H1 (cell line): ENCODE results near the gene ATP5ME. TPM values are rescaled to one million over a fixed set of nuclear protein-coding genes. Genes with fewer than 3 reads are reported as not detected.

Source experiments
- CTCF ChIP-seq, 3 experiments: IDR thresholded peaks; 1 replicate in 2 of 3; 2 replicates in 1 of 3; pipeline versions ENCODE4 v1.5.1 to v1.6.1; 2011; ENCODE audit warnings: low read length in 3 of 3, mild to moderate bottlenecking in 3 of 3, inconsistent platforms in 2 of 3, low read depth in 1 of 3, moderate library complexity in 1 of 3; ENCODE audit not compliant: insufficient read depth in 1 of 3; ENCODE audit errors: control extremely low read depth in 1 of 3
- GABPA ChIP-seq: IDR thresholded peaks from 2 replicates; pipeline ENCODE4 v1.6.1; 2011; ENCODE audit warnings: mild to moderate bottlenecking, low read length, moderate library complexity, borderline replicate concordance; ENCODE audit not compliant: insufficient read depth
- NANOG ChIP-seq: IDR thresholded peaks from 2 replicates; pipeline ENCODE4 v1.6.1; 2011; ENCODE audit warnings: low read length, low read depth, mild to moderate bottlenecking, inconsistent platforms; ENCODE audit not compliant: insufficient read depth, poor library complexity, severe bottlenecking
- PHF8 ChIP-seq: fragments of 200-600 bp; sonication (generic); conservative IDR thresholded peaks from 2 replicates; pipeline ENCODE4 v1.7.1; 2012; ENCODE audit warnings: low read depth, mild to moderate bottlenecking, inconsistent platforms, low read length, moderate library complexity
- POLR2A ChIP-seq, 2 experiments: IDR thresholded peaks; 1 replicate in 1 of 2; 2 replicates in 1 of 2; pipeline ENCODE4 v1.6.1; 2011; ENCODE audit warnings: low read depth in 2 of 2, low read length in 2 of 2, mild to moderate bottlenecking in 2 of 2; ENCODE audit errors: control extremely low read depth in 1 of 2
- RAD21 ChIP-seq, 2 experiments: IDR thresholded peaks in 1 of 2; conservative IDR thresholded peaks in 1 of 2; 2 replicates each; pipeline ENCODE4 v1.6.1; 2011; ENCODE audit warnings: low read depth in 2 of 2, low read length in 2 of 2, improper control_type of control experiment in 1 of 2, inconsistent platforms in 1 of 2, mild to moderate bottlenecking in 1 of 2, moderate library complexity in 1 of 2
- RBBP5 ChIP-seq: IDR thresholded peaks from 2 replicates; pipeline ENCODE4 v1.7.1; 2012; ENCODE audit warnings: low read depth, mild to moderate bottlenecking, inconsistent platforms, low read length, moderate library complexity, borderline replicate concordance
- SIN3A ChIP-seq, 2 experiments: IDR thresholded peaks in 1 of 2; conservative IDR thresholded peaks in 1 of 2; 2 replicates each; pipeline ENCODE4 v1.6.1; 2011 to 2012; ENCODE audit warnings: low read length in 2 of 2, improper control_type of control experiment in 1 of 2, low read depth in 1 of 2, mild to moderate bottlenecking in 1 of 2
- USF2 ChIP-seq: IDR thresholded peaks from 2 replicates; pipeline ENCODE4 v1.6.1; 2011; ENCODE audit warnings: low read length, improper control_type of control experiment
- polyA plus RNA-seq, 7 experiments: library from polyadenylated mRNA; depleted of rRNA in 3 of 7; stranded (reverse) in 5 of 7; unstranded in 2 of 7; fragments of >200 nt in 5 of 7; fragments of 200-250 nt in 2 of 7; gene quantifications; 1 replicate in 5 of 7; 2 replicates in 1 of 7; 4 replicates in 1 of 7; pipeline versions ENCODE4 v1.2.1 to v1.2.3, GENCODE V29; 2011 to 2013; ENCODE audit warnings: missing spikeins in 2 of 7, mixed read lengths in 2 of 7
- total RNA-seq: library from RNA; stranded (reverse); fragmentation: NEBNext Ultra II Directional; extraction: Animal tissue kit (Norgen Biotek cat#: 25700); gene quantifications from 2 replicates; pipeline ENCODE4 v1.2.1, GENCODE V29; 2021

Gene ATP5ME
- total and polyA plus RNA-seq, 2 of the 8 experiments (the other 6 are each of a cell fraction or from before 2014, with no cell fraction given), result 375 to 450 TPM

GRCh38 chr4:688854-689681 is 15.0 kb upstream of the ATP5ME start, which contains the start of gene SLC49A3 (continued):
- TF ChIP-seq SIN3A (conservative IDR thresholded peaks at IDR 0.05 in 1 of 2, IDR thresholded peaks at IDR 0.05 in 1 of 2; ENCODE audit: low read depth in 1 of 2, low read length in 2 of 2) (0 out of 4 replicates have a peak, but pooled peaks of 1 of the 2 experiments have one; percentile 13), PHF8 (peak; percentile 53; the same call in 1 of the 2 replicates), CTCF (IDR thresholded peaks at IDR 0.05; ENCODE audit: control extremely low read depth in 1 of 3, insufficient read depth in 1 of 3, low read depth in 1 of 3, low read length in 3 of 3) (peak in 2 of 3 experiments; percentile 28 to 53; a peak in 3 of 4 replicates), NANOG (no peak), RBBP5 (peak; percentile 31; the same call in 1 of the 2 replicates), USF2 (no peak), RAD21 (IDR thresholded peaks at IDR 0.05 in 1 of 2, conservative IDR thresholded peaks at IDR 0.05 in 1 of 2; ENCODE audit: low read depth in 2 of 2, low read length in 2 of 2) (peak; percentile 36 to 54; a peak in 3 of 4 replicates), GABPA (0 out of 2 replicates have a peak, but pooled peaks have one; percentile 47), POLR2A (IDR thresholded peaks at IDR 0.05; ENCODE audit: control extremely low read depth in 1 of 2, low read depth in 2 of 2, low read length in 2 of 2) (peak in 1 of 2 experiments; percentile 42; a peak in 2 of 3 replicates)
- TF ChIP-seq, all 59 proteins: peak for 11
